Measurements from ENCODE around the gene FBXL14. TPM values are rescaled to one million over a fixed set of nuclear protein-coding genes. Genes with fewer than 3 reads are reported as not detected.
A peak's percentile ranks its signal among the peaks of the same experiment; 100 is the strongest.

FBXL14 gene
- total RNA-seq, 1 donor from 2014 or later, result 16.7 TPM

GRCh38 chr12:1539135-1539534 is 55.2 kb downstream of the FBXL14 start:
- Mint-ChIP-seq H3K27ac (no peak overlapping the region), H3K27me3 (peaks cover 24% of the 10 kb centered on the region), H3K4me3 (no peak overlapping the region), H3K9me3 (peaks cover 3% of the 10 kb centered on the region), H3K36me3 (peaks cover 18% of the 10 kb centered on the region), H3K4me1 (ENCODE audit: unreplicated experiment) (no peaks in the 10 kb centered on the region)
- DNase-seq (ENCODE audit: extremely low spot score, unreplicated experiment), result no peak
- no peak for TF ChIP-seq CTCF (conservative IDR thresholded peaks at IDR 0.05)

- Mint-ChIP-seq H3K27ac (no peak overlapping the region), H3K9me3 (no peaks in the 10 kb centered on the region), H3K36me3 (peaks cover 9% of the 10 kb centered on the region), H3K27me3 (peaks cover 46% of the 10 kb centered on the region), H3K4me3 (no peak overlapping the region), H3K4me1 (ENCODE audit: unreplicated experiment) (peaks cover 4% of the 10 kb centered on the region)
- DNase-seq (ENCODE audit: extremely low spot score, unreplicated experiment), result no peak
- TF ChIP-seq CTCF (conservative IDR thresholded peaks at IDR 0.05), result no peak
These were observed 57.6 kb downstream of the FBXL14 start for GRCh38 chr12:1536817-1537216.

GRCh38 chr12:1534748-1535147 is 59.6 kb downstream of the FBXL14 start:
- H3K27ac Mint-ChIP-seq, result no peak overlapping the region

GRCh38 chr12:1533602-1534304 is 60.6 kb downstream of the FBXL14 start:
- H3K27me3 Mint-ChIP-seq, result peaks cover 60% of the 10 kb centered on the region
- H3K36me3 Mint-ChIP-seq, result peaks cover 9% of the 10 kb centered on the region
- H3K9me3 Mint-ChIP-seq, result no peaks in the 10 kb centered on the region
- no peak for DNase-seq (ENCODE audit: extremely low spot score, unreplicated experiment)
- peak overlapping the region; percentile 75 for H3K4me3 Mint-ChIP-seq
- H3K4me1 Mint-ChIP-seq (ENCODE audit: unreplicated experiment), result peaks cover 7% of the 10 kb centered on the region
- no peak for TF ChIP-seq CTCF (conservative IDR thresholded peaks at IDR 0.05)
- no peak overlapping the region for H3K27ac Mint-ChIP-seq

More at GRCh38 chr12:1534748-1535147, 59.6 kb downstream of the FBXL14 start:
- Mint-ChIP-seq H3K4me3 (no peak overlapping the region), H3K9me3 (no peaks in the 10 kb centered on the region), H3K4me1 (ENCODE audit: unreplicated experiment) (peaks cover 4% of the 10 kb centered on the region), H3K27me3 (peaks cover 50% of the 10 kb centered on the region), H3K36me3 (peaks cover 9% of the 10 kb centered on the region)
- DNase-seq (ENCODE audit: extremely low spot score, unreplicated experiment), result no peak
- no peak for TF ChIP-seq CTCF (conservative IDR thresholded peaks at IDR 0.05)

- peak; percentile 1 for TF ChIP-seq CTCF (conservative IDR thresholded peaks at IDR 0.05)
- Mint-ChIP-seq H3K4me3 (peak overlapping the region; percentile 83), H3K27ac (peak overlapping the region; percentile 27), H3K36me3 (peaks cover 9% of the 10 kb centered on the region), H3K27me3 (peaks cover 65% of the 10 kb centered on the region), H3K4me1 (ENCODE audit: unreplicated experiment) (peaks cover 7% of the 10 kb centered on the region), H3K9me3 (no peaks in the 10 kb centered on the region)
- no peak for DNase-seq (ENCODE audit: extremely low spot score, unreplicated experiment)
These were observed 61.2 kb downstream of the FBXL14 start for GRCh38 chr12:1533205-1533601.
